ENCODE data around the gene TAF3. TPM values are rescaled to one million over a fixed set of nuclear protein-coding genes. Genes with fewer than 3 reads are reported as not detected.

TAF3 gene
- total RNA-seq, 1 donor: 3.9 TPM

DNA sequence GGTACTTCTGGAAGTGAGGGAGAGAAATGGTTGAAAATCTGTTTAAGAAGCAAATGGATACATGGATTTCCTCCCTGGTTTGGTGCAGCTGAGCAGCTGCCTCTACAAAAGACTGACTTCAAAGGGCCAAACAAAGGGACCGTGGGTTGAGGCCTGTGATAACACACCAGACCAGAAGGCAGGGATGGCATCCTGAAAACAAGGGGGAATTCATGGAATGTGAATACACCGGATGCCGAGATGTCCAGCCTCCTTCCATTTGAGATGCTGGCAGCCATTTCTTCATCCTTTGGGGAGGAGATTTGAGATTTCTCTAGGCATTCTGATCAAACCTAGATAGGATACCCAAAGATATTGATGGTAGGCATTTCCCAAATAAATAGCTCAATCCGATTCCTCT is 36.9 kb downstream of the TAF3 start:
- TF ChIP-seq, protein P1, sequence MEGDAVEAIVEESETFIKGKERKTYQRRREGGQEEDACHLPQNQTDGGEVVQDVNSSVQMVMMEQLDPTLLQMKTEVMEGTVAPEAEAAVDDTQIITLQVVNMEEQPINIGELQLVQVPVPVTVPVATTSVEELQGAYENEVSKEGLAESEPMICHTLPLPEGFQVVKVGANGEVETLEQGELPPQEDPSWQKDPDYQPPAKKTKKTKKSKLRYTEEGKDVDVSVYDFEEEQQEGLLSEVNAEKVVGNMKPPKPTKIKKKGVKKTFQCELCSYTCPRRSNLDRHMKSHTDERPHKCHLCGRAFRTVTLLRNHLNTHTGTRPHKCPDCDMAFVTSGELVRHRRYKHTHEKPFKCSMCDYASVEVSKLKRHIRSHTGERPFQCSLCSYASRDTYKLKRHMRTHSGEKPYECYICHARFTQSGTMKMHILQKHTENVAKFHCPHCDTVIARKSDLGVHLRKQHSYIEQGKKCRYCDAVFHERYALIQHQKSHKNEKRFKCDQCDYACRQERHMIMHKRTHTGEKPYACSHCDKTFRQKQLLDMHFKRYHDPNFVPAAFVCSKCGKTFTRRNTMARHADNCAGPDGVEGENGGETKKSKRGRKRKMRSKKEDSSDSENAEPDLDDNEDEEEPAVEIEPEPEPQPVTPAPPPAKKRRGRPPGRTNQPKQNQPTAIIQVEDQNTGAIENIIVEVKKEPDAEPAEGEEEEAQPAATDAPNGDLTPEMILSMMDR (IDR thresholded peaks at IDR 0.05; ENCODE audit: insufficient read depth, low read length): no peak
- no peak overlapping the region for H3K4me3 ChIP-seq (ENCODE audit: low read depth, low read length)
- DNase-seq (ENCODE audit: low read depth): no peak

DNA sequence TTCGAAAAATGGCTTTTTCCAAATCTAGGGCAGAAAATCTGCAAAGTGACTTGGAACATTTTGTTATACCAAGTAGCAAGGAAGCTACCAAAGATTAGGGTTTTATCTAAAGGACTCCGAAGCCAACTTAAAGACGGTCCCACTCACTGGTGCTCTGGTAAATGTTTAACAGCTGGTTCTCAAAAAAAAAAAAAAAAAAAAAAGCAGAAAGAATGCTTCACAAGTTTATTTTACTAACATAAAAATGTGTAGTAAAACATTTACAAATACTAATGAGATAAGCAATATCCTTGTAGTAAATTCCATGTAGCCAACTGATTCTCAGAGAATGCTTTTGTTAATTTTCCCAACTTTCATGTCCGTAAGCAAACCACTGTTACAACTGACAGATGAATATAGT is 38.4 kb downstream of the TAF3 start:
- H3K4me3 ChIP-seq (ENCODE audit: low read depth, low read length): no peak overlapping the region
- DNase-seq (ENCODE audit: low read depth): no peak
- TF ChIP-seq, protein P1 (IDR thresholded peaks at IDR 0.05; ENCODE audit: insufficient read depth, low read length): no peak

DNA sequence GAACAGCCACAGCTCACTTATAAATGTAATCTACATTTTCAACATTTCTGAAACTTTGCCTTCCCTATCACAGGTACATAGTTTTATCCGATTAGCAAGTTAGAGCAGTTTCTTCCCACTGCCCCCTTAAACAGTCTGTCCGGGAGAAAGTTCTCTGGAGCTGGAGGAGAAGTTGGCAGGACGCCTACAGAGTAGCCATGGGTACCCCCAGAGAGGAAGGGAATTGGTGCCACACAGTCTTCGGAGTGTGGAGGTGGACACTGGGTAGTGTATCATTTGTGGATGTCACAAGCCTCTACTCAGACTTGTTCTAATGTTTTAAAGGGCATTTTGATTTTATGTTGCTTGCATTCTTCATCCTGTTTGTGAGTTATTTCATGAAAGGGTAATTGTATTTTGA is 39.0 kb downstream of the TAF3 start:
- no peak overlapping the region for H3K4me3 ChIP-seq (ENCODE audit: low read depth, low read length)
- no peak for DNase-seq (ENCODE audit: low read depth)
- TF ChIP-seq, protein P1 (IDR thresholded peaks at IDR 0.05; ENCODE audit: insufficient read depth, low read length): no peak

DNA sequence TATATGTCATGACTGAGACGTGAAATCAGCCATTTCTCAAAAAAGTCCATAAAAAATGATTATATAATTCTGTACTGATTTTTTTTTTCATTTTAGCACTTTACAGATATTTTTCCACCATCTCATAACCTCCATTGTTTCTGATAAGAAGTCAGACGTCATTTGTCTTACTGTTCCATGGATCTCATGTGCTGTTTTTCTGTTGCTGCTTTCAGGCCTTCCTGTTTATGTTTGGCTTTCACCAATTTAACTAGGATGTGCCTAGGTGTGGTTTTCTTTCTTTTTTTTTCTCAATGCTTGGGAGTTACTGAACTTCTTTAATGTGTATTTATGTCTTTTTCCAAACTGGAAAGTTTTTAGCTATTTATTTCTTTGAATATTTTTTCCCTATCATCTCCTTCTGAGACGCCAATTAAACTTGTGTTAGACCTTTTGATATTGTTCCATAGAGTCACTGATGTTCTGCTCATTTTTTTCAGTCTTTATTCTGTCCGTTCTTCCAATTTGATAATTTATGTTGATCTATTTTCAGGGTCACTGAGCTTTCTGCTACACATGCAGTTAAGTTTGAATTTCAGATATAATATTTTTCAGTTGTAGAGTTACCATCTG is 43.3 kb downstream of the TAF3 start:
- DNase-seq (ENCODE audit: low read depth): no peak
- H3K4me3 ChIP-seq (ENCODE audit: low read depth, low read length): no peak overlapping the region
- TF ChIP-seq, protein P1 (IDR thresholded peaks at IDR 0.05; ENCODE audit: insufficient read depth, low read length): no peak

DNA sequence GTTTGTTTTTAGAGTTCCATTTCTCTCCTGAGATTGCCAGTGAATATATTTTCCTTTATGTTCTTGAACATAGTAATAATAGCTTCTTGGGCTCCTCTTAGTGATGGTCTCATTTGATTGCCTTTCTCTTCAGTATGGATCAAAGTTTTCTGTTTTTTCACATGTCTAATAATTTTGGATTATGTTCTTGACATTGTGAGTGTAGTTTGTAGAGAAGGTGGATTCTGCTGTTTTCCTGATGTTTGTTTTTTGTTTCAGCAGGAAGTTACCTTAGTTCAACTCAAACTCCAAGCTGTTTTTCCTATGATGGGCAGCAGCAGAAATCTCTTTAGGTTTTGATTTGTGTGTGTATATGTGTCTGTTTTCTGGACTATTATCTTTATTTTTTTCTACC is 43.8 kb downstream of the TAF3 start:
- H3K4me3 ChIP-seq (ENCODE audit: low read depth, low read length): no peak overlapping the region
- DNase-seq (ENCODE audit: low read depth): no peak
- TF ChIP-seq, protein P1 (IDR thresholded peaks at IDR 0.05; ENCODE audit: insufficient read depth, low read length): no peak

DNA sequence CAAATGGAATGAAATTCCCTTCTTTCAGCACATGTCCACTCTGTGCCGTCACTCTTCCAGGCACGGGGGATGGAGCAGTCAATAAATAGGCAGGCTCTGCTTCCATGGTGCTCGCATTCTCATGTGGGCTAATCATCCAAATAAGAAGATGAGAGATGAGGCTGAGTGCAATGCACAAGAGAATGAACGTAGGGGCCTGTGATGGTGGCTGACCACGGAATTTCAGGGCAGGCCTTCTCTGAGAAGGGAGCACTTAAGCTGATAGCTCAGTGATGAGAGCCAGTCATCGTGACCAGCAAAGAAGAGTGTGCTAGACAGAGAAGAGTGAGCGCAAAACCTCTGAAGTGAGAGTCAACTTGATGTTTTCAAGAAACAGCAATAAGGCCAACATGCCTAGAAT is 47.9 kb downstream of the TAF3 start:
- TF ChIP-seq, protein P1 (IDR thresholded peaks at IDR 0.05; ENCODE audit: insufficient read depth, low read length): no peak
- DNase-seq (ENCODE audit: low read depth): no peak
- H3K4me3 ChIP-seq (ENCODE audit: low read depth, low read length): no peak overlapping the region

DNA sequence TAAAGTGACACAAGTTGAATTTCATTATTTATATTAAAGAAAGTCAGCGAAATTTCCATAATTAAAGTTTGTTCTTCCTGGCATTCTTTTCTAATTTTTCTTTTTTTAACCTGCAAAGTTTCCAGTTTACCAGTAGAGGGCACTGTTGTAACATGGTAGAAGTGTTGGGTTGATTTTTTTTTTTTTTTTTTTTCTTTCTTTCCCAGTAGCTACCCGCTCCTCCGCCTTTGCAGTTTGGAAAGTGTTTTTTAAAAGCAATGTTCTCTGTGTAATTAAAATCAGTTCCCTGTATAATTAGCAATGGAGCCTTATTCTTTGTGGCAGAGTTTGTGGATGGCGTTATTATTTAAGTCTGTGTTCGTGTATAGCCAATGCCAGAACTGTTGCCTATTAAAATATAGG is 53.7 kb downstream of the TAF3 start:
- peak overlapping the region; percentile 53 for H3K4me3 ChIP-seq (ENCODE audit: low read depth, low read length)
- peak; percentile 46 for DNase-seq (ENCODE audit: low read depth)
- TF ChIP-seq, protein P1 (IDR thresholded peaks at IDR 0.05; ENCODE audit: insufficient read depth, low read length): peak; percentile 68
